Endometrial microvascular endothelial cells (primary cell): Measurements from ENCODE around the gene PAX6. TPM values are rescaled to one million over a fixed set of nuclear protein-coding genes. Genes with fewer than 3 reads are reported as not detected.

ENCODE experiments used
- in situ Hi-C: cut with HindIII; loops from 2 replicates; pipeline ENCODE4 v1.10.0; 2017; ENCODE audit warnings: low sequenced_read_pairs, low pct_unique_long_range_greater_than_20kb; ENCODE audit errors: inconsistent ontology term
- total RNA-seq: library from RNA; depleted of rRNA; stranded (reverse); fragments of >200 nt; gene quantifications from one replicate; pipeline ENCODE4 v1.2.3, GENCODE V29; 2015; ENCODE audit errors: inconsistent ontology term

PAX6 gene
- total RNA-seq, 1 donor from 2014 or later, result not detected

DNA sequence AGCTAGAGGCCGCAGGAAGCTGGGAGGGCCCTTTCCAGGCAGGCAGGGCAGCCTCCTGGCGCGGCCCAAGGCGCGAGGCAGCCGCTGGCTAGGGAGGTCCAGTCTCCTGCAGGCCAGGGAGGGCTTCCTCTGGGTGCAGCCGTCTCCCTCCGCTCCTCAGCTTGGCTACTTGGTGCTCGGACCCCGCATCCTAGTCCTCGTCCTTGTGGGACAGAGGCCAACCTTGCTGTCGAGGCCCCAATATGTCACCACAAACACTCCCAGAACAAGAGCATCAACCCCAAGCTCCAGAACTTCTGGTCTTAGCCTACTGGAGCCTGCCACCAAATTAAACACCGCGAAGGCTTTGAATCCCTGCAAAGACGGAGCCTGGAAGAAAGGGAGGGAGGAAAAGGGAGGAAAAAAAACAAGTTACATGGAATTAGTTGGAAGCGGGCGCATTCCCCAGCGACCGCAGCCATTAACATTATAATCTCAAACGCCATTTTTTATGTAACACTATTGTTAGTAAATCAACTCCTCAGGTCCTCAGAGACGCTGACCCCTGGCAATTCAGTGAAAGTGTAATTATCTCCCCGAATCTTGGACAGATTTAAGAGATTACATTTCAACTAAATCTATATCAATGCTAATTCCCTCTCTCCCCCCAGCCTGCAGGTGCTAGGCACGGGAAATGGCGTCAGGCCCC, 12.7 kb upstream of the PAX6 start:
- in situ Hi-C loops, result loop anchor here (25.0 kb wide), 1 partner anchor 311 kb away; the partner anchor contains the start of genes ELP4 and IMMP1L

DNA sequence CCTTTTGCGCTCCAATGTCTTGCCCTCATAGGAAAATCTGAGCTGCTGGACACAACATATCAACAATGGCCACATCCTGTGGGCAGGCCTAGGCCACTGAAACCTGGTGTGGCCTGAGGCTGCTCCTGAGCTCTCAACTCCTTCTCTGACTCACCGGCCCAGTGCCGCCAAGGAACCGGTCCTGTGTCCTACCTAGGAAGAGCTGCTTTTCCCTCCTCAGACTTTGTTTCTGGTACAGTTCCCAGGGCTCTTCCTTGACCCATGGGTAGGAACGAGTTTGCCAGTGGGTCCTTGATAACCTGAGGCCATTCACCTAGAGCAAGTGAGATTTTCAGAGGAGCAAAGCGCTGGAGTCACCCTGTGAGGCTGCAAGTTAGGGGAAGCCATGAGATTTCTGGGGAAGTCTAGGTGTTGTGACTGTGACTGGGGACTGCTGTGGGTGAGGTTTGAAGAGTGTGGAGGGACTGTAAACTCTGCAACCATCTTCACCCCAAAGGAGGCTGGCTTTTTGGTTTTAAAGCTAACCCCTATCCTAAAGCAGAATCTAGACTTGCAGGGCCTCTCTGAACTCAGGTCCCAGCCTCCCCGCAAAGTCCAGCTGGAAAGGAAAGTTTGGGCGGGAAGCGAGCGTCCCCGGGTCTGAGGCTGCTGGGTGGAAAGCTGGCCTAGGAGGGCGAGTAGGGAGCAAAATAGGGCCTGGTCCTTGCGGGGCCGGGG, 12.0 kb upstream of the PAX6 start:
- in situ Hi-C loops, result loop anchor here (25.0 kb wide), 1 partner anchor 311 kb away; the partner anchor contains the start of genes ELP4 and IMMP1L

DNA sequence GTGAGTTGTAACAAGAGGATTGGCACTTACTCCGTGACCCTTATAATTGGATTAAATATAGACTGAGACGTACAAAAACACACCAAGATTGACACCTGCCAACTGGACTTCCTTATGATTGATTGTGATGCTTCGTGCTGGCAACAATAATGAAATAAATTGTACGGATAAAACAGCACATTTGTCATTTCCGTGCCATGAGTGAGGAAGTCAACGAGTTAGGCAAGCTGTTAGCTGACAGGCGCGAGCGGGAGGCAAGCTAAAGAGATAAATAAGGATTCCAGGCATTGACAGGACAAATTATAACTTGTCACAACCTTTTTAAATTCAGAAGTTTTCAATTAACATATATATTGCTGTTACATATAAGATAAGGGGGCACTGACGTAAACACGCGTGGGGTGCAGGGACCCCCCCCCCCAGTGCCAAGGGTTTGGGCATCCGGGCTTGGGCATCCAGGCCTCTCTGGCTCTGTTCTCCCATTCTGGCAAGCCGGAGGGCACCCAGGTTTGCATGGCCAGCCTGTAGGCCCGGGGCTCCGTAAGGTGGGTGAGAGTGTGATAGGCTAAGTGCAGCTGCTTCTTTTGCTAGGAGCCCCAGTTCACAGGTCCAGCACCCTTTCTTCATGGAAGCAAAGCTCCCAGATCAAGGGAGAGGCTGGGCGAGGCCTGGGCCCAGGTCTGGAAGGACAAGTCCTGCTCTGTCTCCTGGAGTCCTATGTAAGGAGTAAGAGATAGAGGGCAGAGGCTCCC, 11.2 kb upstream of the PAX6 start:
- in situ Hi-C loops, result loop anchor here (25.0 kb wide), 1 partner anchor 310 kb away; the partner anchor contains the start of genes ELP4 and IMMP1L

DNA sequence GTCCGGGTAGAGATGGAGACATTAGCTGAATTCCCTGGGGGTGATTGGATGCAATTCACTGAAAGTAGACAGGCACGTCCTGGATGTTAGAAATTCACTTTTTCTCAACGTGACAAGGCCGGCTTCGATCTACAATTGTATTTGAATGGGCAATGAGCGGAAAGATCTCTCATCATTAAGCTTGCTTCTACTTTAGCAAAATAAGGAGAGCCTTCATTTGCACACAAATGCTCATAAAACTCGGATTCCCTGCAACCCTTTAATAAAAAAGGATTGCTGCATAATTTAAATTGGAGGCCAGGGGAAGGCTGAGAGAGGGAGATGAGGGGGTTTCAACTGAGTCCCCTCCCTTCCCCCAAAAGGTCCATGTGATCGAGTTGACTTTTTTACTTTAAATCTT, 10.6 kb upstream of the PAX6 start:
- in situ Hi-C loops, result loop anchor here (25.0 kb wide), 1 partner anchor 309 kb away; the partner anchor contains the start of genes ELP4 and IMMP1L

DNA sequence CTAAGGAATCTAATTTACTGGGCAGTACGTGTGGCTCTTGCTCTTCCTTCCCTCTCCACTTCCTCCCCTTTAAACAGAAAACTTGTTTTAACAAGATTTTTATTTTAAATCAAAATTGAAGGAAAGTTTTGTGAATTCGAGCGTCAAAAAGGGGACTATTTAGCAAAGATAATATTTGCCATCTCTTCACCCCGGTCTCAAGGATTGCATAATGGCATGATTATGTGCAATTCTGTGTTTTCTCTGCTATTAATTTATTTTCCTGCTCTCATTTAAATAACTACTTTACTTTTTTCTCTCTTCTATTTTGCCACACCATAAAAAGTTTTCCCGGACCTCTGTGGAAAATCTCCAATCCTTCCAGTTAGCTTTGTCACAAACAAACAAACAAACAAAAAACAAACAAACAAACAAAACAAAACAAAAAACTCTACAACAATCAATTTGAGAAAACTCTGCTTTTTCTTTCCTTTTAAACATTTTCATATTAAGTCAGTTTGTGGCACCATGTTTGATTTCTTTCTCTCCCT, 10.2 kb upstream of the PAX6 start:
- in situ Hi-C loops, result loop anchor here (25.0 kb wide), 1 partner anchor 309 kb away; the partner anchor contains the start of genes ELP4 and IMMP1L

DNA sequence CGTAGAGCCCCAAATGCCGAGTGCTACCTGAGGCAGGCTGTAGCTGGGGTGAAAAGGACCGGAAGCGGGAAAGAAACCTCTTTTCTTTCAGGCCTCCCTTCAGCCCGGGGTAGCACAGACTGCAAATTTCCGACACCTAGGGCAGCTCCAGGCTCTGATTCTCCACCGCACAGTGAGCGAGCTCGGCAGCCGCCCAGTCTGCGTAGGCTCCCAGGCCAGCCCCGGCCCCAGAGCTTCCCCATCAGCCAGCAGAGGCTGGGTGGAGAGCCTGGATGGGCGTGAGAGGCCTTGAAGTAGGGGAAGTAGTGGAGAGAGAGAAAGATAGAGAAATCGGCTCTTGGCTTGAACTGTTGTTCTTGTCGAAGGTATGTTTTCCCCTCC, 9.3 kb upstream of the PAX6 start:
- in situ Hi-C loops, result loop anchor here (25.0 kb wide), 1 partner anchor 308 kb away; the partner anchor contains the start of genes ELP4 and IMMP1L

DNA sequence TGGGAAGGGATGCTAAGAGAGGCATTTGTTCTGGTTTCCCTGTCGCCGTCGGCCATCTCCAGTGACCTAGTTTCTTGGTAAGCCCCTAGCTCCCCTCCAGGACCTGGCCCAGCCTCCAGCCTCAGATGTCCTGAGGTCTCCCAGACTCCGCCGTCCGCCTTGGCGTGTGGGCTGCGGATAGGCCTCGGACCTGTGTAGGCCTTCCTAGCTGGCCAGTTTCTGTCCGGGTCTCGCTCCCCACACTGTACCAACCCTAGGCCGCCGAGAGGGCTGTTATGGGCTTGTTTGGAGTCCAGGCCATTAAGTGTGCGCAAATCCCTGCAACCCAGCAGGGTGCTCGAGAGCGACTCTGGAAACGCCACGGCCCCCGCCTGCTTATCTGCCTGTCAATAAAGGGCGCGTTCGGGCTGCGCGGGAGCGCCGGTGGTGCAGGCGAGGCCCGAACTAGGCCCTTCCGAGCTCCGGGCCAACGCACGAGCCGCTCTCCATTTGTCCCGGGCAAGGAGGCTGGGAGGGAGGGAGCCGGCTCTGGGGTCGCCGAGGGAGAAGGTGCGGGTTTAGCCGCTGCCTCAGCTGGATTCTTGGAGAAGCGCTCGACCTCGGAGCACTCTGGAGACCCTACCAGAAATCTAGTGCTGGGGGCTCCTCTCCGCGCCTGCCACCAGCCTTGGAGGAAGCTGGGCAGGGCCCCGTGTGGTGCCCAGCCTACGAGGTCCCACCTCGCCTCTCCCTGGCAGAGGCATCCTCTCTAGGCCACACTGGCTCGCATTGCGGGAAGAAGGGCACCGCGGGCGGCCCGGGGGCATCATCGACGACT, 8.7 kb upstream of the PAX6 start:
- in situ Hi-C loops, result loop anchor here (25.0 kb wide), 1 partner anchor 308 kb away; the partner anchor contains the start of genes ELP4 and IMMP1L

DNA sequence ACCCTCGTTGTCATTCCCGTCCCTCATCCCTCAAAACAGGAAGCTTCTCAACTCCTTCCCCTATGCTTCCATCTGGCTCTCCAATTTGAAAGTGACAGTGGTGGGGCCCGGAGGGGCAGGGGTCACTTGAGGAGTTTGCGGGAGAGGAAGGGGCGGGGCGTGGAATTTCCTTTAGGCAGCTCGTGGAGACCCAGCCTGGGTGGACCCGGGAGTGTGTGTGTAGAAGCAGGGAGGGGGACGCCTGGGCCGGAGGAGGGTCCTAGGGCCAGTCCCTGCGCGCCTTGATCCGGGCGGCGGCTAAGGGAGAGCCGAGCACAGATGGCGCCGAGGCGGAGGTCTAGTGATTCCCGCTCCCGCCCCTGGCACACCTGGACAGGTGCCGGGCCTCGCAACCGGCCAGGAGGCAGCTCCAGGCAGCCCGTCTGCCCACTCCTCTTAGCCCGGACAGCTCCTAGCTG, 7.8 kb upstream of the PAX6 start:
- in situ Hi-C loops, result loop anchor here (25.0 kb wide), 1 partner anchor 307 kb away; the partner anchor contains the start of genes ELP4 and IMMP1L

DNA sequence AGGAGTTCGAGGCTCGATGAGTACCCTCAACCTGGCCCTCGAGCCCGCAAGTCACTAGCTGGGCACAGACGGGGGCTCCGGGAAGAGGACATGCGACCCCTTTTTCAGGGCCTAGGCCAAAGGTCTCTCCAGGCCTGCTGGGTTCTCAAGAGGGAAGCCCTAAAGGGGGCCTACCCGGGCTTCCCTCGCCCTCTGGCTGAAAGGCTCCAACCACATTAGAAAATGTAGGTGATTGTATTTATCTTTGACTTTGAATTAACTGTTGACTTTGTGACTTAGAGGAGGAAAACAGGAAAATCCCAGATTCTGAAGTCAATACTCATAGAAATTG, 7.3 kb upstream of the PAX6 start:
- in situ Hi-C loops, result loop anchor here (25.0 kb wide), 1 partner anchor 306 kb away; the partner anchor contains the start of genes ELP4 and IMMP1L

DNA sequence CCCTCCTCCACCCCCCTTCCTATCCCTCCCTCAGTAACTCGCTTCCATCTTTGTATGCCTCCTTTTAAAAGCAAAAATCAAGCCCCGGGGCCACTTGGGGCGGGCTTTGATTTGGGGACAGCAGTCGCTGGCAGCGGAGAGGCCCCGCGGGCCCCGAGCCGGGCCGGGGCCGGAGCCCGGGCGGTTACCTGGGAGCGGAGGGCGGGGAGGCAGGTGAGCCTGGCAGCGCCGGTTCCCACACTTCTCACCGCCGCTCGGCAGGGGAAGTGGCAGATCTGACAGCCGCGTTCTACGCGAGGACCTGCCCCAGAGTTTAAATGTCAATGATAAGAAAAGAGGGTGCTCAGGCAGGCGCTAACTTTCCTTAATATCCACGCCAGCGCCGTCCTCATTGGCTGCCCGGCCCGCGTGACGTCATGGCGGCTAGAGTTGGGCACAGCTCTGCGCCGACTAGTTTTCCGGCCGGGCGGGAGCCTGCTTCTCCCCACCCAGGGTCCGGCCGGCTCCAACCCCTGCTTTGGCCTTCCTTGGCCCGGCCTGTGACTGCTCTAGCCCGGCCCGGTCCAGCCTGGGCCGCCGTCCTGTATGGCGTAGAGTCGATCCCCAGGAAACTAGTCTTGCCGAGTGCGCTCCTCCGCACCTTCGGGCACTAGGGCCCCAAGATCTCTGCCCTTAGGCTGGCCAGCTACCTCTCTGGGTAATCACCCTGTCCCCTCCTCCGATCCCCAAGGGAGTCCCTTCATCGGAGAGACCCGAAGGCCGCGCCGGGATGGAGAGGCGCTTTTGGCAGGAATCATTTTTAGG, 6.7 kb upstream of the PAX6 start:
- in situ Hi-C loops, result loop anchor here (25.0 kb wide), 1 partner anchor 306 kb away; the partner anchor contains the start of genes ELP4 and IMMP1L

DNA sequence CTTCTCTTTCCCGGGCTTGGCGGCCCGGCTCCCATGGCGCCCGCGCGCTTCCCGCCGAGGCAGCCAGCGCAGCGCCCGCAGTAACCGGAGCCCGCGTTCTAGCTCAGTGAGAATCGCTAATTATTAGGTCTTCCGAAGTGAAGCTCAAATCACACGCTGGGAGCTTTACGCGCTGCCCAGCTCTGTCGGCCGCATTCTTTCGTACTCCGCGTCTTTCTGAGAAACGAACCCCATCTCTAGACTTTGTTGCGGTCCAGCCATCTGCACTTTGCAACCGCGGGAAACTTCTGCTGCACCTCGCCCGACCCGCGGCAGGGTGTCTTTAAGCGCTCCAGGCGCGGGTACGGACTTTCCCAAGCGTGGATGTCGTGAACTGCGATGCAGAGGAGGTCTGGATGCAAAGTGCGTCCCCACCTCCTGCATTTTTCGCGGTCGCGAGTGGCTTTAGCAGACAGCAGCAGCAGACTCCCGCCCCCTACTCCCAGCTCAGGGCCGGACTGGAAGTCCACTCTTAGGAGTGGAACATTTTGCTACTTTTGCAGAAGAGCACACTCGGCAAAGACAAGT, 6.0 kb upstream of the PAX6 start:
- in situ Hi-C loops, result loop anchor here (25.0 kb wide), 1 partner anchor 305 kb away; the partner anchor contains the start of genes ELP4 and IMMP1L

DNA sequence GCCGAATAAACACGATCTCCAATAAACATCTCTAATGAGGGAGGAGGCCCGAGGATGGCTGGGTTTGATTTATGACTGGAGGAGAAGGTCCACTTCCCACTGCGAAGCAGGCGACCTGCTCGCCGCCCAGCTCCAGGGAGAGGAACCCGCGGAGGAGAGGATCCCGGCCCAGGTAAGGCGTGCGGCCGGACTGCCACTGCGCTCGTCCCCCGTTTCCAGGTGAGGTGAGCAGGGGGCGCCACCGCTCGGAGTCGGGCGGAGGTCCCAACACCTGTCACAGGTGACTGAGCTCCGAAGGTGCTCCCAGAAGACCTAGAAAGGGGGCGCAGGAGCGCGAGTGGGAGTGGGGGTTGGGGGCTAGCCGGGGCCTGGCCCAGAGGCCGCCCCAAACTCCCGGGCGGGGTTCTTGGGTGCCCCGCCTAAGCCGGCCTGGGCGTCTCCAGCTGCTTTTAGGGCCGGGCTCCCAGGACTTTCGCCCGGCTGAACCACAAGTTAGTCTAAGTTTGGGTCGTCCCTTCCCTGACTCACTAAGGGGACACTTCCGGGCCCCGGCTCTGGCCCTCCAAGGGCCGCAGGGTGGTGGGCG, 5.4 kb upstream of the PAX6 start:
- in situ Hi-C loops, result loop anchor here (25.0 kb wide), 1 partner anchor 304 kb away; the partner anchor contains the start of genes ELP4 and IMMP1L

DNA sequence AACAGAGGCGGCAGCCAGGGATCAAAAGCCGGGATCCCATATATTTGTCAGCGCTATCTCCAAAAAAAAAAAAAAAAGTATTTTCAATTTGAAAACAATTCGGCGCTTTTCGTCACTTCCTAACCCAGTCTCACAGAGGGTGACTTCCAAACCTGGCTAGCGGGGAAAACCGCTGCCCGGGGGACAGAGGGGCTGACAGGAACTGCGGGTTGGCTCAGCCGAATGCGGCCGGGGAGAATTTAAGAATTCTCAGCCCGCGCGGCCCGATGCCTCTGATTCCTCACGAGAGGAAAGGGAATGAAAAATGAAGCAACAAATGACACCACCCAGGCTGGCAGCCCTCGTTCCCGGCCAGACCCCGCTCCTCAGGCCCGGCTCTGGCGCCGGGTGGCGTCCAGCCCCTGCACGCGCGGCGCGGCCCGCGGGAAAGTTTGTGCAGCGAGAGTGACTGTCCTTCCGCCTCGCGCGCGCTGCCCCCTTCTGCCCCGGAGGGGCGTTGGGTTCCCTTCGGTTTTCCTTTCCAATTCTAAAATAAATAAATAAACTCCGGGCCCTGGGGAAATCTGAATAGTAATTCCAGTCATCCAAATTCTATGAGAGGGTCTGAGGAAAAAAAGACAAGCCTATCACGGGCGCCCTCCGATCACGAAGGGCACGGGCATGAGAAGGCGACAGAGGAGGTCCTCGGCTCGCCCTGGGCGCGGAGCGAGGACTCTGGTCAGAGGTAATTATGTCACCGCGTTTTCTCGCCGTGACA, 4.8 kb upstream of the PAX6 start:
- in situ Hi-C loops, result loop anchor here (25.0 kb wide), 1 partner anchor 304 kb away; the partner anchor contains the start of genes ELP4 and IMMP1L

DNA sequence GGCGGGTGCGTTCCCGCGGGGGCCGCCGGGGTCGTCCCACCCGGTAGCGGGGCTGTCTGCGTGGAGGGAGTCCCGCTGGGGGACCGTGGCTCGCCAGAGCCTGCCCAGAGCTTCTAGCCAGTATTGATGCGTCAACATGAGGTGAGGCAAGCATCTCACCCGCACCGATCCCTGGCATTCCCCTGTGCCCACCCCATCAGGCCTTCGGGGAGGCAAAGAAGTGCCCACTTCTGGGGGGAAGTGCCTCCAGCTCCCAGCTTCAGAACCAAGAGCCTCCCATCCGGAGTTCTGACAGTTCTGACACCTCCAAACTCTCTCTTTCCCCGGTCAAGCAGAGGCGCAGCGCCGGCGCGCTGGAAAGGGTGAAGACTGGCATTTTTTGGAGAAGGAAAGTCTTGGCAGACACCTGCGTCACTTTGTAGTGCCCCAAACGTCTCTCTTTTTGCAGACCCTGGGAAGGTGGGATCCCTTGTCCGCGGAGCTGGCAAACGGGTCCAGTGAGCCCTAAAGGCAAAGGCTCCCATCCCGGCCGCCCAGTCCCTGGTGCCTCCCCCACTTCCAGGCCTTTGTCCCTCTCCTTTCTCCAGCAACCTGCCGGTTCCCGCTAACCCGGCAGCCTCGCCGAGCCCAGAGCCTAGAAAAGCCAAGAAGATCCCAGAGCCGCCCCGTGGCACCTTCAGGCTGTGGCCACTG, 3.2 kb upstream of the PAX6 start:
- in situ Hi-C loops, result loop anchor here (25.0 kb wide), 1 partner anchor 302 kb away; the partner anchor contains the start of genes ELP4 and IMMP1L
